ENCODE data around the gene C1orf159.

- TF ChIP-seq FOXA1 (IDR thresholded peaks at IDR 0.05), result no peak
- TF ChIP-seq SUZ12 (IDR thresholded peaks at IDR 0.05), result no peak
- TF ChIP-seq SP1 (IDR thresholded peaks at IDR 0.05), result no peak
- no peak for TF ChIP-seq LEF1 (IDR thresholded peaks at IDR 0.05; ENCODE audit: borderline replicate concordance)
- no peak for TF ChIP-seq ARNT (IDR thresholded peaks at IDR 0.05)
These were observed 39.4 kb upstream of the C1orf159 start for GRCh38 chr1:1155258-1155657.

All from HEK293T (cell line).